Adrenal gland (tissue), 5 donors: ENCODE measurements around the gene BLVRA.

Experiments used
- POLR2A ChIP-seq, 2 donors: fragments of 450-650 bp; IDR thresholded peaks; one replicate each; pipeline ENCODE4 v1.6.1; 2017; ENCODE audit warnings: antibody characterized with exemption in 2 of 2, mild to moderate bottlenecking in 2 of 2, moderate library complexity in 1 of 2
- TF ChIP-seq, protein P1 (sequence below), 6 experiments: fragments of 450-650 bp in 4 of 6; fragments of 200-600 bp in 2 of 6; sonication (generic) in 1 of 6; IDR thresholded peaks; 1 replicate in 5 of 6; 2 replicates in 1 of 6; pipeline versions ENCODE4 v1.5.1 to v1.8.0; 2016 to 2021; ENCODE audit warnings: antibody characterized with exemption in 6 of 6, mild to moderate bottlenecking in 2 of 6, moderate library complexity in 1 of 6
- donor health status: DM: no; HTN: no; CAD: no.

DNA sequence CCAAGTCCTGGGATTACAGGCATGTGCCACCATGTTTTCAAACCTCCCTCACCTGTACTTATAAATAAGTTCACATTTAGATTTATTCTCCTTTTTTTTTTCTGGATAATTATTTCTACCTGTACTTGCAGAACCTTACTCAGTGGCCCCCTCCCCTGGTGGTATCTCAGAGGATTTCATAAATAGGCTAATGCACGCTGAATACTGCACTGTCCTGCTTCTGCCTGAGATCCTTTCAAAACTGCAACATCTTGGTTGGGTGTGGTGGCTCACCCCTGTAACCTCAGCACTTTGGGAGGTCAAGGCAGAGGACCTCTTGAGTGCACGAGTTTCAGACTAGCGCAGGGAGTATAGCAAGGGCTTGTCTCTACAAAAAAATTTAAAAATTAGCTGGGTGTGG lies 4.6 kb upstream of the BLVRA start:
- TF ChIP-seq, protein P1, sequence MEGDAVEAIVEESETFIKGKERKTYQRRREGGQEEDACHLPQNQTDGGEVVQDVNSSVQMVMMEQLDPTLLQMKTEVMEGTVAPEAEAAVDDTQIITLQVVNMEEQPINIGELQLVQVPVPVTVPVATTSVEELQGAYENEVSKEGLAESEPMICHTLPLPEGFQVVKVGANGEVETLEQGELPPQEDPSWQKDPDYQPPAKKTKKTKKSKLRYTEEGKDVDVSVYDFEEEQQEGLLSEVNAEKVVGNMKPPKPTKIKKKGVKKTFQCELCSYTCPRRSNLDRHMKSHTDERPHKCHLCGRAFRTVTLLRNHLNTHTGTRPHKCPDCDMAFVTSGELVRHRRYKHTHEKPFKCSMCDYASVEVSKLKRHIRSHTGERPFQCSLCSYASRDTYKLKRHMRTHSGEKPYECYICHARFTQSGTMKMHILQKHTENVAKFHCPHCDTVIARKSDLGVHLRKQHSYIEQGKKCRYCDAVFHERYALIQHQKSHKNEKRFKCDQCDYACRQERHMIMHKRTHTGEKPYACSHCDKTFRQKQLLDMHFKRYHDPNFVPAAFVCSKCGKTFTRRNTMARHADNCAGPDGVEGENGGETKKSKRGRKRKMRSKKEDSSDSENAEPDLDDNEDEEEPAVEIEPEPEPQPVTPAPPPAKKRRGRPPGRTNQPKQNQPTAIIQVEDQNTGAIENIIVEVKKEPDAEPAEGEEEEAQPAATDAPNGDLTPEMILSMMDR (IDR thresholded peaks at IDR 0.05), result no peak
- TF ChIP-seq POLR2A (IDR thresholded peaks at IDR 0.05), result no peak
